Neural cell (in vitro differentiated cells): ENCODE data around the gene KRTAP10-4.

Experiments used
- CTCF ChIP-seq: fragments of 450-650 bp; IDR thresholded peaks from 2 replicates; pipeline ENCODE4 v1.5.1; 2014; ENCODE audit warnings: antibody characterized with exemption, mild to moderate bottlenecking, moderate library complexity; ENCODE audit not compliant: poor library complexity, severe bottlenecking
- EP300 ChIP-seq: fragments of 450-650 bp; conservative IDR thresholded peaks from 2 replicates; pipeline ENCODE4 v1.6.1; 2014; ENCODE audit warnings: antibody characterized with exemption, mild to moderate bottlenecking, moderate library complexity; ENCODE audit not compliant: poor library complexity, severe bottlenecking
- EZH2 ChIP-seq: fragments of 200-600, 300-800 bp; shearing (Covaris generic), sonication (generic); IDR thresholded peaks from 2 replicates; pipeline ENCODE4 v1.6.1; 2014; ENCODE audit warnings: antibody characterized with exemption, low read length, borderline replicate concordance, mild to moderate bottlenecking; ENCODE audit not compliant: insufficient read depth, poor library complexity, severe bottlenecking
- POLR2AphosphoS5 ChIP-seq: IDR thresholded peaks from 2 replicates; pipeline ENCODE4 v1.6.1; 2012
- RAD21 ChIP-seq: fragments of 450-650 bp; conservative IDR thresholded peaks from 2 replicates; pipeline ENCODE4 v1.6.1; 2014; ENCODE audit warnings: antibody characterized with exemption, mild to moderate bottlenecking, moderate library complexity
- REST ChIP-seq: IDR thresholded peaks from 2 replicates; pipeline ENCODE4 v1.6.1; 2012; ENCODE audit warnings: borderline replicate concordance
- SMC3 ChIP-seq: fragments of 450-650 bp; conservative IDR thresholded peaks from 2 replicates; pipeline ENCODE4 v1.6.1; 2014; ENCODE audit warnings: antibody characterized with exemption, mild to moderate bottlenecking, moderate library complexity; ENCODE audit not compliant: poor library complexity
- TAF1 ChIP-seq: IDR thresholded peaks from 2 replicates; pipeline ENCODE4 v1.6.1; 2012; ENCODE audit warnings: low read depth

DNA sequence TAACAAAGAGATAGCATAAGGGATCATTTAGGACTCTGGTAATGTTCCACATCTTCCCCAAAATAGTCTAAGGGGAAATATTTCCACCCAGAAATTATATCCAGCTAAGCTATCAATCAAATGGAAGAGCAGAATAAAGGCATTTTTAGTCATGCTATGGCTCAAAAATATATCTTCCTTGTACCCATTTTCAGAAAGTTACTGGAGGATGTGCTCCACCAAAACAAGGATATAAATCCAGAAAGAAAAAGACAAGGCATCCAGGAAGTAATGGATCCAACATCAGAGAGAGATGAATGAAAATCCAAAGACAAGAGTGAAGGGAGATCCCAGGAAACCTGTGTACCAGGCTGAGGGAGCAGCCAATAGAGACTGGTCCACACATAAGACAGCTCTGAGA, 35.7 kb downstream of the KRTAP10-4 start:
- TF ChIP-seq CTCF: no peak
- no peak for TF ChIP-seq SMC3
- TF ChIP-seq TAF1: no peak
- TF ChIP-seq EZH2: no peak
- TF ChIP-seq RAD21: no peak
- TF ChIP-seq EP300: no peak
- TF ChIP-seq POLR2AphosphoS5: no peak
- no peak for TF ChIP-seq REST
